Karpas-422 (cell line): ENCODE measurements around the gene SHANK1. TPM values are rescaled to one million over a fixed set of nuclear protein-coding genes. Genes with fewer than 3 reads are reported as not detected.

Source experiments
- DNase-seq: peaks from one replicate; pipeline ENCODE4 v3.0.0-alpha.2; 2015
- H2AFZ ChIP-seq: fragments of 200-600 bp; sonication (generic); 2 replicates; pipeline ENCODE4 v1.6.1; 2014; ENCODE audit warnings: antibody characterized with exemption, low read length, mixed read lengths
- H3K27ac ChIP-seq: fragments of 200-600 bp; sonication (generic); 2 replicates; pipeline ENCODE4 v1.5.1; 2014; ENCODE audit warnings: mild to moderate bottlenecking, low read length, moderate library complexity
- H3K27me3 ChIP-seq: fragments of 200-600 bp; sonication (generic); 2 replicates; pipeline ENCODE4 v1.6.1; 2014; ENCODE audit warnings: low read length, mixed read lengths
- H3K36me3 ChIP-seq: fragments of 200-600 bp; sonication (generic); 2 replicates; pipeline ENCODE4 v1.6.1; 2014; ENCODE audit warnings: low read length, mixed read lengths; ENCODE audit not compliant: insufficient read depth
- H3K4me1 ChIP-seq: fragments of 200-600 bp; sonication (generic); 2 replicates; pipeline ENCODE4 v1.6.1; 2014; ENCODE audit warnings: mild to moderate bottlenecking, low read length, mixed read lengths
- H3K4me2 ChIP-seq: fragments of 200-600 bp; sonication (generic); 2 replicates; pipeline ENCODE4 v1.6.1; 2014; ENCODE audit warnings: low read length, low read depth, mild to moderate bottlenecking; ENCODE audit not compliant: poor library complexity, severe bottlenecking
- H3K4me3 ChIP-seq: fragments of 200-600 bp; sonication (generic); 2 replicates; pipeline ENCODE4 v1.5.1; 2014; ENCODE audit warnings: mild to moderate bottlenecking, antibody characterized with exemption, low read length, mixed read lengths
- H3K79me2 ChIP-seq: fragments of 200-600 bp; sonication (generic); 2 replicates; pipeline ENCODE4 v1.6.1; 2014; ENCODE audit warnings: mild to moderate bottlenecking, low read length, mixed read lengths
- H3K9ac ChIP-seq: fragments of 200-600 bp; sonication (generic); 2 replicates; pipeline ENCODE4 v1.6.0; 2014; ENCODE audit warnings: low read length
- H3K9me2 ChIP-seq: fragments of 200-600 bp; sonication (generic), shearing (Covaris generic); replicated peaks from 2 replicates; pipeline ENCODE4 v1.6.0; 2014; ENCODE audit warnings: mild to moderate bottlenecking, low read length, moderate library complexity; ENCODE audit not compliant: insufficient read depth
- H3K9me3 ChIP-seq: fragments of 300-700, 200-600 bp; sonication (generic); 2 replicates; pipeline ENCODE4 v1.6.1; 2014; ENCODE audit warnings: low read length, mixed read lengths
- H4K20me1 ChIP-seq: fragments of 200-600 bp; sonication (generic); 2 replicates; pipeline ENCODE4 v1.6.1; 2014; ENCODE audit warnings: mild to moderate bottlenecking, antibody characterized with exemption, low read length, low read depth; ENCODE audit not compliant: insufficient read depth
- total RNA-seq: library from RNA; depleted of rRNA; stranded (reverse); fragments of >200 nt; shearing (Covaris generic); gene quantifications from 2 replicates; pipeline ENCODE4 v1.2.3, GENCODE V29; 2014; ENCODE audit warnings: low replicate concordance

The SHANK1 gene
- total RNA-seq, 1 experiment from 2014 or later, result not detected

DNA sequence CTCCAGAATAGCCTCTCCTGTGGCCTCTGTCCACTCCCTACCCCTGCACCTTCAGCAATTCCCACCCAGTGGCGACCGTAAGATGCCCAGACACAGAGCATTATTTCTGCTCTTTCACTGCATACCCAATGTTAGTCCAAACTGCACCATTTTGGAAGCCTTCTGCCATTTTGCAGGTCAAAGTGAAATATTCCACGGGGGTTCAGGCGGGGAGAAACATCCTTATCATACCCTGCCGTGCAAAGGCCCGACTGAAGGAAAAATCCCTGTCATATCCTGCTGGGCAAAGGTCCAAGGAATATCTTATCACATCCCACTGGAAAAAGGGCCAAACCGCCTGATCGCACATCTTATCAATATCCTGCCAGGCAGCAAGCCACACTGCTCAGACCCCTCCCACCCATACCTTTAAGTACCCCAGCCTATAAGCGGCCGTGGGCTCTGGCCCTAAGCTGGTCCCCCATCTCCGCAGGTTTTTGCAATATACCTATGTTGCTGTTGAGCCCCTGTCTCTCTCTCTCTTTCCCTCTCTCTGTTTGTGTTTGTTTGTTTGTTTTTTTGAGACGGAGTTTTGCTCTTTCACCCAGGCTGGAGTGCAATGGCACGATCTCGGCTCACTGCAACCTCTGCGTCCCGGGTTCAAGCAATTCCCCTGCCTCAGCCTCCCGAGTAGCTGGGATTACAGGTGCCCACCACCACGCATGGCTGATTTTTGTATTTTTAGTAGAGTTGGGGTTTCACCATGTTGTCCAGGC, 21.8 kb upstream of the SHANK1 start:
- Histone ChIP-seq H3K9me2 (no peaks in the 10 kb centered on the region), H3K27me3 (no peaks in the 10 kb centered on the region), H3K27ac (no peak overlapping the region), H3K9ac (no peak overlapping the region), H3K4me2 (no peak overlapping the region), H2AFZ (no peak overlapping the region), H3K36me3 (no peaks in the 10 kb centered on the region), H3K4me1 (peaks cover 13% of the 10 kb centered on the region), H4K20me1 (no peaks in the 10 kb centered on the region), H3K9me3 (no peaks in the 10 kb centered on the region), H3K4me3 (no peak overlapping the region), H3K79me2 (no peaks in the 10 kb centered on the region)
- no peak for DNase-seq

GRCh38 chr19:50739914-50740426, 20.4 kb upstream of the SHANK1 start:
- H3K9me2 ChIP-seq, result no peaks in the 10 kb centered on the region
- H3K36me3 ChIP-seq, result no peaks in the 10 kb centered on the region
- H4K20me1 ChIP-seq, result no peaks in the 10 kb centered on the region
- no peak overlapping the region for H3K4me2 ChIP-seq
- H3K9me3 ChIP-seq, result no peaks in the 10 kb centered on the region
- H3K27ac ChIP-seq, result no peak overlapping the region
- no peaks in the 10 kb centered on the region for H3K79me2 ChIP-seq
- no peak overlapping the region for H3K4me3 ChIP-seq
- no peak overlapping the region for H3K9ac ChIP-seq
- H3K27me3 ChIP-seq, result no peaks in the 10 kb centered on the region
- DNase-seq, result no peak
- H3K4me1 ChIP-seq, result peaks cover 5% of the 10 kb centered on the region
- no peak overlapping the region for H2AFZ ChIP-seq

DNA sequence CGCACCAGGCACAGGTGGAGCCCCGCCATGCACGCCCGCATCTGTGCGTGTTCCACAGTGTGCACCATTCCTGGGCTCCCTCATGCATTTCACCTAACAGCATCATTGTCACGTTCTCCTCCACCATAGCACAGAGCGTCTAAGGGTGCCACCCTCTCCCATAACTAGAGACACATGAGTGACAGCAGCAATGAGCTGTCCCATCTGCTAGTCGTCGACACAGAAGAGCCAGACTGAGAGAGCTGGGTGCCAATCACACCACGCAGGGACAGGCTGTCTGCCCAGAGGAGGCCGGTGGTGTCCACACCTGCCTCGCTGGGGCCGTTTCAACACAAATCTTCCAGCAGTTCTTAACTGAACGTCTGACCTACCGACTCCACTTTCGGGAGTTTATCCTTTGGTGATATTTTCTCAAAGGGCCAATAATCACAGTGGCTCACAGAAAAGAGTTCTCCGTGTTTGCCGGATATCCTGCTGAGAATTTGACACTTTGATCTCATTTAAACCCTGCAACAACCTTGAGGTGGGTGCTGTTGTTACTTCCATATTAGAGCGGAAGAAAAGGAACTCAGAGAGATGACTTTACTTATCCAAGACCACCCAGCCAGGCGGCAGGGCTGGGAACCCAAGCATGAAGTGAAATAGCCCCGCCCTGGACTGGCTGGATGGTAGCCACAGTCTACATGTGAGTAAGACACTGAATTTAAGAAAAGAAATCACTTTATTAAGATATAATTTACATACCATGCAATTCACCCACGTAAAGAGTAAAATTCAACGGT, 19.7 kb upstream of the SHANK1 start:
- Histone ChIP-seq H3K4me2 (no peak overlapping the region), H3K27me3 (no peaks in the 10 kb centered on the region), H3K9me3 (no peaks in the 10 kb centered on the region), H3K4me1 (0 out of 2 replicates have a peak, but pooled peaks cover 3% of the 10 kb centered on the region), H3K9ac (no peak overlapping the region), H3K79me2 (no peaks in the 10 kb centered on the region), H4K20me1 (no peaks in the 10 kb centered on the region), H3K9me2 (no peaks in the 10 kb centered on the region), H3K36me3 (no peaks in the 10 kb centered on the region), H3K27ac (no peak overlapping the region), H3K4me3 (no peak overlapping the region), H2AFZ (no peak overlapping the region)
- no peak for DNase-seq

GRCh38 chr19:50736338-50736737, 16.7 kb upstream of the SHANK1 start:
- Histone ChIP-seq H3K27me3 (no peaks in the 10 kb centered on the region), H3K36me3 (no peaks in the 10 kb centered on the region), H3K9ac (no peak overlapping the region), H2AFZ (no peak overlapping the region), H3K4me3 (no peak overlapping the region), H3K9me3 (no peaks in the 10 kb centered on the region), H3K4me1 (0 out of 2 replicates have a peak, but pooled peaks cover 3% of the 10 kb centered on the region), H3K4me2 (no peak overlapping the region), H4K20me1 (no peaks in the 10 kb centered on the region), H3K27ac (no peak overlapping the region), H3K9me2 (no peaks in the 10 kb centered on the region), H3K79me2 (no peaks in the 10 kb centered on the region)
- no peak for DNase-seq

DNA sequence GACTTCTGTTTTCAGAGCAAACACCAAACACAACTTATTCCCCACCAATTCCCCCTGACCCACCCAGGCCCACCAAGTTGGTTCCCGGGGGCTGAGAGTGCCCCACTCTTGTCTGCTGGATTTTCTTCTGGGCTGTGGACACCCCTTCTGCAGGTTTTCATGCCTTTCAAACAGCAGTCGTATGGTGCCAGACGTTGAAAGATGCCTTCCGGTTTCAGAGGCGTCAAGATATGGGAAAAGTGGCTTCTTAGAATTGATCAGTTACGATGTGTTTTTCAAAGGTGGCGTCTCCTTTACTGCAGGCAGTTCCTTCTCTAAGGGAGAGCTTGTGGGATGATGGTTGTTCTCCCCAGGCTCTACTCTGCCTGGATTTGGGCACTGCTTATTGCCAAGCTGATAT, 16.3 kb upstream of the SHANK1 start:
- H3K4me2 ChIP-seq, result no peak overlapping the region
- DNase-seq, result no peak
- no peaks in the 10 kb centered on the region for H3K9me3 ChIP-seq
- 0 out of 2 replicates have a peak, but pooled peaks cover 3% of the 10 kb centered on the region for H3K4me1 ChIP-seq
- H3K27ac ChIP-seq, result no peak overlapping the region
- H4K20me1 ChIP-seq, result no peaks in the 10 kb centered on the region
- no peak overlapping the region for H3K9ac ChIP-seq
- no peak overlapping the region for H2AFZ ChIP-seq
- no peaks in the 10 kb centered on the region for H3K36me3 ChIP-seq
- no peak overlapping the region for H3K4me3 ChIP-seq
- no peaks in the 10 kb centered on the region for H3K27me3 ChIP-seq
- no peaks in the 10 kb centered on the region for H3K79me2 ChIP-seq
- no peaks in the 10 kb centered on the region for H3K9me2 ChIP-seq

GRCh38 chr19:50729894-50730293, 10.3 kb upstream of the SHANK1 start:
- Histone ChIP-seq H2AFZ (no peak overlapping the region), H3K27ac (no peak overlapping the region), H3K4me3 (no peak overlapping the region), H3K4me2 (no peak overlapping the region), H3K36me3 (no peaks in the 10 kb centered on the region), H3K4me1 (peaks cover 9% of the 10 kb centered on the region), H3K9ac (no peak overlapping the region), H3K27me3 (no peaks in the 10 kb centered on the region), H4K20me1 (no peaks in the 10 kb centered on the region), H3K9me3 (no peaks in the 10 kb centered on the region), H3K79me2 (no peaks in the 10 kb centered on the region), H3K9me2 (no peaks in the 10 kb centered on the region)
- no peak for DNase-seq

- Histone ChIP-seq H3K27me3 (no peaks in the 10 kb centered on the region), H3K4me2 (no peak overlapping the region)
- DNase-seq, result no peak
These were observed 8.6 kb upstream of the SHANK1 start for GRCh38 chr19:50728084-50728737.

DNA sequence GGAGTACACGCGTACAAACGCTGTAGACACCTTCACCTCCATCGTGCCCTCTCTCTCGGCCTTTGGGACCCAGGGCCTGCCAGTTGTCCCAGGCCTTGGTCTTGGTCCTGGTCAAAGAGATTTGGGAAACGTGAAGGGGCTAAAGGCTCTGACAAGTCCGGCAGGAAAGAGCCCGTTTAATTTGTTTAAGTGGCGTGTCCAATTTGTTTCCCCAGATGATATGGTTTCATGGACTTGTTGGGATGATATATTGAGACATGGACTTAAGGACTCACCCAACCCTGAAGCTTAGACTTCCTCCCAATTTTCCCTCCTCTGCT, 6.3 kb upstream of the SHANK1 start:
- Histone ChIP-seq H3K9me2 (no peaks in the 10 kb centered on the region), H3K4me3 (peak overlapping the region; percentile 66; the same call in 1 of the 2 replicates), H4K20me1 (no peaks in the 10 kb centered on the region), H3K79me2 (no peaks in the 10 kb centered on the region), H2AFZ (no peak overlapping the region), H3K27ac (no peak overlapping the region), H3K4me1 (peaks cover 9% of the 10 kb centered on the region), H3K4me2 (peak overlapping the region; percentile 62), H3K27me3 (no peaks in the 10 kb centered on the region), H3K9me3 (no peaks in the 10 kb centered on the region), H3K36me3 (no peaks in the 10 kb centered on the region), H3K9ac (no peak overlapping the region)
- DNase-seq, result no peak

More at GRCh38 chr19:50728084-50728737, 8.6 kb upstream of the SHANK1 start:
- no peak overlapping the region for H3K27ac ChIP-seq
- peaks cover 9% of the 10 kb centered on the region for H3K4me1 ChIP-seq
- H4K20me1 ChIP-seq, result no peaks in the 10 kb centered on the region
- H2AFZ ChIP-seq, result no peak overlapping the region
- H3K79me2 ChIP-seq, result no peaks in the 10 kb centered on the region
- no peaks in the 10 kb centered on the region for H3K36me3 ChIP-seq
- no peak overlapping the region for H3K9ac ChIP-seq
- no peaks in the 10 kb centered on the region for H3K9me3 ChIP-seq
- H3K4me3 ChIP-seq, result no peak overlapping the region
- no peaks in the 10 kb centered on the region for H3K9me2 ChIP-seq
